IPS-20b (cell line): ENCODE data around the gene SPACA6.

Source experiments
- H3K27ac ChIP-seq: one replicate; pipeline ENCODE4 v1.5.1; 2013; ENCODE audit warnings: low read length
- H3K27me3 ChIP-seq: 2 replicates; pipeline ENCODE4 v1.6.1; 2013; ENCODE audit warnings: mild to moderate bottlenecking, low read length, inconsistent platforms; ENCODE audit not compliant: insufficient read depth
- H3K36me3 ChIP-seq: 2 replicates; pipeline ENCODE4 v1.6.1; 2013; ENCODE audit warnings: low read depth, mild to moderate bottlenecking, inconsistent platforms, low read length, moderate library complexity; ENCODE audit not compliant: insufficient read depth
- H3K4me1 ChIP-seq: 2 replicates; pipeline ENCODE4 v1.6.1; 2013; ENCODE audit warnings: mild to moderate bottlenecking, control low read depth, inconsistent platforms, low read length, moderate library complexity; ENCODE audit not compliant: insufficient read depth
- H3K4me3 ChIP-seq: 2 replicates; pipeline ENCODE4 v1.5.1; 2013; ENCODE audit warnings: mild to moderate bottlenecking, low read length, inconsistent platforms
- H3K9ac ChIP-seq: 2 replicates; pipeline ENCODE4 v1.6.1; 2013; ENCODE audit warnings: low read depth, mild to moderate bottlenecking, inconsistent platforms, low read length, moderate library complexity
- H3K9me3 ChIP-seq: 2 replicates; pipeline ENCODE4 v1.6.1; 2013; ENCODE audit warnings: mild to moderate bottlenecking, low read depth, low read length, inconsistent platforms; ENCODE audit not compliant: insufficient read depth

The SPACA6 gene

GRCh38 chr19:51709575-51709974 is 16.4 kb downstream of the SPACA6 start:
- H3K27ac ChIP-seq: no peak overlapping the region

GRCh38 chr19:51710163-51710562 is 17.0 kb downstream of the SPACA6 start:
- Histone ChIP-seq H3K27me3 (peaks cover 18% of the 10 kb centered on the region), H3K27ac (no peak overlapping the region)

More at GRCh38 chr19:51709575-51709974, 16.4 kb downstream of the SPACA6 start:
- Histone ChIP-seq H3K9ac (no peak overlapping the region), H3K4me1 (no peaks in the 10 kb centered on the region), H3K9me3 (no peaks in the 10 kb centered on the region), H3K4me3 (no peak overlapping the region), H3K36me3 (peaks cover 13% of the 10 kb centered on the region), H3K27me3 (peaks cover 18% of the 10 kb centered on the region)

GRCh38 chr19:51711702-51712101 is 18.6 kb downstream of the SPACA6 start:
- Histone ChIP-seq H3K27me3 (peaks cover 24% of the 10 kb centered on the region), H3K9ac (no peak overlapping the region), H3K4me1 (no peaks in the 10 kb centered on the region), H3K27ac (no peak overlapping the region), H3K36me3 (no peaks in the 10 kb centered on the region), H3K4me3 (no peak overlapping the region), H3K9me3 (no peaks in the 10 kb centered on the region)

More at GRCh38 chr19:51710163-51710562, 17.0 kb downstream of the SPACA6 start:
- no peaks in the 10 kb centered on the region for H3K4me1 ChIP-seq
- H3K9me3 ChIP-seq: no peaks in the 10 kb centered on the region
- H3K9ac ChIP-seq: no peak overlapping the region
- peaks cover 10% of the 10 kb centered on the region for H3K36me3 ChIP-seq
- H3K4me3 ChIP-seq: no peak overlapping the region

DNA sequence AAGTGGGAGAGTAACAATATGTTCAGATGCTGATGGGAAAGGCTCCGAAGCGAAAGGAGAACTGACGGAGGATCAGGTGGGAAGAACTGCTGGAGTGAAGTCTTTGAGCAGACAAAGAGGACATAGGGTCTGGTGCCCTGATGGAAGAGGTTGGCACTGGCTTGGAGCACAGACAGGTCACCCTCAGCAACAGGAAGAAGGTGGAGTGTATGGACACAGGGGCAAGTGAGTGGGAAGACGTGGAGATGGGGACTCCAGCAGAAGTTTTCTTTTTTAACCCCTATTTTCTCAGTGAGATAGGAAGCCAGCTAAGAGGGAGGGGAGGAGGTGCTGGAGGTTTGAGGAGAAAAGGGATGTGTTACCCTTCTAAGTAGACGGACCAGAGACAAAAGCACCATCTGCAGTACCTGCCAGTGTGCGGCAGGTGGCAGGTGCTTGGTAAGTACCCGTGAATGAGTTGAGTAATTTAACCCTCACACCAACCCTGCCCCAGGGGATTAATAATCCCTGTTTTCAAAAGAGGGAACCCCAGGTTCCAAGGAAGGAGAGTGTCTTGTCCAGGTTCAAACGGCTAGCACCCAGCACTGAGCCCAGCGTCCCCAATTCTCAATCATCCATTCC is 19.4 kb downstream of the SPACA6 start:
- Histone ChIP-seq H3K4me3 (no peak overlapping the region), H3K36me3 (no peaks in the 10 kb centered on the region), H3K27ac (no peak overlapping the region), H3K4me1 (no peaks in the 10 kb centered on the region), H3K9me3 (no peaks in the 10 kb centered on the region), H3K27me3 (peaks cover 33% of the 10 kb centered on the region), H3K9ac (no peak overlapping the region)

DNA sequence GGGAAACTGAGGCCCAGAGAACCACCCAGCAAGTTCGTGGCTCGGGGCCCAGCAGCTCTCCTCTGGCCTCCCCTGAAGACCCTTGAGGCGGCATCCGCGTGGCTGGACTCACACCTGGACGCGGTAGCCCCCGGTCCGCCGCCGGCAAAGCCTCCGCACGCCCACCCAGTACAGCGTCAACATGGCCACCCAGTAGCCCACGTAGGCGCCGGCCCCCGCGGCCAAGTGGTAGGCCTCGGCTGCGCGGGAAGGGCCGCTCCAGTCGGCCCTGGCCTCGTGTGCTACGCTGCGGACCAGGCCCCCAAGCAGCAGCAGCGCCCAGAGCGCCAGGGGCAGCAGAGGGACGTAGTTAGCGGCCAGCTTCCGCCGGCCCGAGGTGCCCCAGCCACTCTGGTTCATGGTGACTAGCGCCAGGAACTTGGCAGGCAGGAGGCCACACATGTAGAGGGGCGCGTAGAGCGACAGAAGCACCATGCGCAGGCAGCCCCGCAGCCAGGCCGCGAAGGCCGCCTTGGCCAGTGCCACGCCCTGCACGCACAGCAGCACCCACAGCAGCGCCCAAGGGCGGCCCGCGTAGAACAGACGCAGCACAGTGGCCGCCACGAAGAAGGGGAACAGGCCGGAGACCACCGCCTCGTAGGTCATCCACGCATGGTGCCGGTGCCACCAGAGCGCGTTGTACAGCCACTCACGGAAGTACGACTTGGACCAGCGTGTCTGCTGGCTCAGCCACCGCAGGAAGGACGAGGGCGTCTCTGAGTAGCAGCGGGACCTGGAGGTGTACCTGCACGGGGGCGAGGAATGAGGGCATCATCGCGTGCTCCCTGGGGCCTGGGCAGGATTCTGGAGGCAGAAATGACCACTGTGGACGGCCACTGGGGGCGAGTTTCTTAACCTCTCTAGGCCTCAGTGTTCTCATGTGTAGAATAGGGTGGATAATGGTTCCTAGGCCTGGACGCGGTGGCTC is 20.5 kb downstream of the SPACA6 start:
- Histone ChIP-seq H3K9me3 (no peaks in the 10 kb centered on the region), H3K27me3 (peaks cover 43% of the 10 kb centered on the region), H3K4me3 (no peak overlapping the region), H3K27ac (no peak overlapping the region), H3K4me1 (no peaks in the 10 kb centered on the region), H3K9ac (no peak overlapping the region), H3K36me3 (no peaks in the 10 kb centered on the region)

GRCh38 chr19:51714848-51715247 is 21.7 kb downstream of the SPACA6 start:
- Histone ChIP-seq H3K27me3 (peaks cover 52% of the 10 kb centered on the region), H3K9me3 (no peaks in the 10 kb centered on the region), H3K4me3 (no peak overlapping the region), H3K9ac (no peak overlapping the region), H3K4me1 (no peaks in the 10 kb centered on the region), H3K27ac (no peak overlapping the region), H3K36me3 (no peaks in the 10 kb centered on the region)

DNA sequence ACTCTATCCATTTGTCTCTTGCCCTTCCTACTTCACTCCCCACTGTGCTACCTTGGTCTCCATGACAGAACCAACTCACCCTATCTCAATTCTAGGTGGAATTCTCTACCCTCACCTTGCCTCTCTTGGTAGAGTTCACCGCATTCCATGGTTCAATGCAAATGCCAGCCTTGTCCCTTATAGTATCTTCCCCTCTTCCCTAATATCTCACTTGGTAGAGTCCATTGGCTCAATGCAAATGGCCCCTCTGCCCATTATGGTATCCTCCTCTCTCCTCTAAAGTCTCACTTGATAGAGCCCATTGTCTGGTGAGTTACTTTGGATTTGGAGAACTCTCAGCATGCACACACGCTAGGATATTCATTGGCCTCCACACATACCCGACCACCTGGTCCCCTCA is 22.7 kb downstream of the SPACA6 start:
- H3K4me3 ChIP-seq: no peak overlapping the region
- H3K4me1 ChIP-seq: no peaks in the 10 kb centered on the region
- H3K9me3 ChIP-seq: no peaks in the 10 kb centered on the region
- H3K27me3 ChIP-seq: peaks cover 52% of the 10 kb centered on the region
- H3K36me3 ChIP-seq: no peaks in the 10 kb centered on the region
- no peak overlapping the region for H3K27ac ChIP-seq
- no peak overlapping the region for H3K9ac ChIP-seq

DNA sequence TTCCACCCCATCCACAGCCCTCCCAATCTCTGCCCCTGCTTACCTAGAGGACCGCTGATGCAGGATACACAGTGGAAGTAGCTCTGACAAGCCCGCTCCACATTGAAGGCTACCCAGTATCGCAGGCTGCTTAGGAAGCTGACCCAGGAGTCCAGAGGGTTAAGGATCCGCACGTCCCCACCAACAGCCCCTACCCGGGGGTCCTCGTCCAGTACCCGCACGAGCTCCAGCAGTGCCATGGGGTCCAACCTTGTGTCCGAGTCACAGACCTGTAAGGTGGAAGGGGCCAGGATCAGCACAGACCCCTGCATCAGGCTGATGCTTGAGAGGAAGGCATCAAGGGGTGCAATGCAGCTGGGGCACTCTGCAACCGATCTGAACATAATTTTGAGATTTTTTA is 23.8 kb downstream of the SPACA6 start:
- H3K27me3 ChIP-seq: peaks cover 52% of the 10 kb centered on the region

GRCh38 chr19:51719251-51719988 is 26.3 kb downstream of the SPACA6 start:
- Histone ChIP-seq H3K4me1 (no peaks in the 10 kb centered on the region), H3K27ac (no peak overlapping the region), H3K36me3 (no peaks in the 10 kb centered on the region), H3K4me3 (peak overlapping the region; percentile 59), H3K9me3 (no peaks in the 10 kb centered on the region), H3K9ac (no peak overlapping the region), H3K27me3 (peaks cover 52% of the 10 kb centered on the region)

More for the DNA sequence above, 23.8 kb downstream of the SPACA6 start:
- Histone ChIP-seq H3K9me3 (no peaks in the 10 kb centered on the region), H3K4me1 (no peaks in the 10 kb centered on the region), H3K36me3 (no peaks in the 10 kb centered on the region), H3K4me3 (no peak overlapping the region), H3K9ac (no peak overlapping the region), H3K27ac (no peak overlapping the region)

- no peaks in the 10 kb centered on the region for H3K9me3 ChIP-seq
- peaks cover 44% of the 10 kb centered on the region for H3K27me3 ChIP-seq
- no peaks in the 10 kb centered on the region for H3K4me1 ChIP-seq
- H3K4me3 ChIP-seq: no peak overlapping the region
- H3K36me3 ChIP-seq: no peaks in the 10 kb centered on the region
- no peak overlapping the region for H3K9ac ChIP-seq
- no peak overlapping the region for H3K27ac ChIP-seq
Observed at GRCh38 chr19:51721905-51722304, 28.8 kb downstream of the SPACA6 start.

DNA sequence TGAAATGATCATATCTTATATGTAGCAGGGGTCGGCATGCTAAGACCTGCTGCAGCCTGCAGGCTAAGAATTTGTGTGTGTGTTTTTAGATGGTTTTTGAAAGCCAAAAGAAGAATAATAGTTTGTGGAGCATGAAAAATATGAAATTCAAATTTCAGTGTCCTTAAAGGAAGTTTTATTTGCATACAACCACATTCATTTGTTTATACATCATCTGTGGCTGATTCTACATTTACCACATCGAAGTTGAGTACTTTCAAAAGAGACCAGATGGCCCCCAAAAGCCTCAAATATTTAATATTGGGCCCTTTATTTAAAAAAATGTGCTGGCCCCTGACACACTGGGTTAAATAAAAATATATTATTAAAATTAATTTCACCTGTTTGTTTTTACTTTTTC is 29.4 kb downstream of the SPACA6 start:
- Histone ChIP-seq H3K27me3 (peaks cover 38% of the 10 kb centered on the region), H3K36me3 (no peaks in the 10 kb centered on the region), H3K4me1 (no peaks in the 10 kb centered on the region), H3K4me3 (no peak overlapping the region), H3K27ac (no peak overlapping the region), H3K9ac (no peak overlapping the region), H3K9me3 (no peaks in the 10 kb centered on the region)
